ENCODE measurements around the gene POC1A. TPM values are rescaled to one million over a fixed set of nuclear protein-coding genes. Genes with fewer than 3 reads are reported as not detected.

POC1A gene
- total RNA-seq: 1 to 10 TPM; 1.0 to 4.2 (median 2.8) TPM

GRCh38 chr3:52154135-52155094, at the start of gene POC1A:
Gene POC1A, minus strand, starts transcription at chr3:52154423. Its CDS starts 51 bp downstream, at chr3:52154372.
- Histone ChIP-seq H3K4me1 (peaks cover 8 to 18% (median 10%) of the 10 kb centered on the region in 4 donors), H3K27me3 (no peaks in the 10 kb centered on the region), H3K36me3 (no peaks in the 10 kb centered on the region), H3K9me3 (no peaks in the 10 kb centered on the region), H3K4me3 (peak within 1 kb of the TSS; percentile 62 to 87 (median 68)), H3K27ac (peak within 1 kb of the TSS; percentile 85 to 93 (median 90))
- peak; percentile 98 to 99 for ATAC-seq (ENCODE audit: low FRiP score in 2 of 2)
- 0% methylated on average over 1 to 56 of the region's 83 CpGs for WGBS, 2 donors
- DNase-seq: peak; percentile 97 to 99
- TF ChIP-seq POLR2AphosphoS5 (IDR thresholded peaks at IDR 0.05): peak; percentile 85 to 96
- TF ChIP-seq EP300 (IDR thresholded peaks at IDR 0.05): peak in 2 of 4 donors; percentile 77 to 86
- TF ChIP-seq CTCF (IDR thresholded peaks at IDR 0.05): peak in 4 of 6 experiments; percentile 46 to 75 (median 66)
- peak in 2 of 4 donors; percentile 51 to 66 for TF ChIP-seq POLR2A (IDR thresholded peaks at IDR 0.05)

GRCh38 chr3:52203701-52204100, 49.5 kb upstream of the POC1A start:
- H3K27me3 ChIP-seq: no peaks in the 10 kb centered on the region
- peaks cover 55 to 77% (median 59%) of the 10 kb centered on the region in 4 donors for H3K36me3 ChIP-seq
- H3K9me3 ChIP-seq: no peaks in the 10 kb centered on the region
- ATAC-seq (ENCODE audit: low FRiP score in 2 of 2) (no peak), DNase-seq (no peak)
- WGBS, 2 donors: 75 to 90% methylated on average over 1 of the region's 1 CpG
- no peak overlapping the region for H3K4me3 ChIP-seq
- TF ChIP-seq CTCF (IDR thresholded peaks at IDR 0.05): no peak
- TF ChIP-seq POLR2AphosphoS5 (IDR thresholded peaks at IDR 0.05): no peak
- TF ChIP-seq POLR2A (IDR thresholded peaks at IDR 0.05): no peak
- TF ChIP-seq EP300 (IDR thresholded peaks at IDR 0.05): no peak
- peaks cover 22 to 70% (median 44%) of the 10 kb centered on the region in 4 donors for H3K4me1 ChIP-seq
- peak overlapping the region in 1 of 4 donors; percentile 98 for H3K27ac ChIP-seq

GRCh38 chr3:52202384-52203077, 48.3 kb upstream of the POC1A start:
- ATAC-seq (ENCODE audit: low FRiP score in 2 of 2) (no peak), DNase-seq (no peak)
- 76 to 80% methylated on average over 4 of the region's 4 CpGs for WGBS, 2 donors
- no peak for TF ChIP-seq CTCF (IDR thresholded peaks at IDR 0.05)
- TF ChIP-seq POLR2AphosphoS5 (IDR thresholded peaks at IDR 0.05): no peak
- TF ChIP-seq EP300 (IDR thresholded peaks at IDR 0.05): no peak
- TF ChIP-seq POLR2A (IDR thresholded peaks at IDR 0.05): no peak
- Histone ChIP-seq H3K4me1 (peaks cover 27 to 76% (median 48%) of the 10 kb centered on the region in 4 donors), H3K9me3 (no peaks in the 10 kb centered on the region), H3K27ac (peak overlapping the region; percentile 9 to 98 (median 39)), H3K27me3 (no peaks in the 10 kb centered on the region), H3K36me3 (peaks cover 44 to 66% (median 48%) of the 10 kb centered on the region in 4 donors), H3K4me3 (no peak overlapping the region)

GRCh38 chr3:52200981-52201679, 46.9 kb upstream of the POC1A start:
- WGBS, 2 donors: 70 to 72% methylated on average over 5 of the region's 5 CpGs
- H3K4me3 ChIP-seq: no peak overlapping the region
- peaks cover 34 to 52% (median 38%) of the 10 kb centered on the region in 4 donors for H3K36me3 ChIP-seq
- peak overlapping the region in 3 of 4 donors; percentile 8 to 98 (median 66) for H3K27ac ChIP-seq
- ATAC-seq (ENCODE audit: low FRiP score in 2 of 2) (no peak), DNase-seq (peak in 1 of 2 donors; percentile 67)
- no peak for TF ChIP-seq POLR2AphosphoS5 (IDR thresholded peaks at IDR 0.05)
- peaks cover 41 to 87% (median 60%) of the 10 kb centered on the region in 4 donors for H3K4me1 ChIP-seq
- H3K27me3 ChIP-seq: no peaks in the 10 kb centered on the region
- H3K9me3 ChIP-seq: no peaks in the 10 kb centered on the region

All from upper lobe of left lung (tissue), 6 donors.